Neural crest cell (in vitro differentiated cells): Measurements from ENCODE around the gene DCTN1. TPM values are rescaled to one million over a fixed set of nuclear protein-coding genes. Genes with fewer than 3 reads are reported as not detected.

Experiments used
- DNase-seq: peaks from one replicate; pipeline ENCODE4 v3.0.0; 2021; ENCODE audit warnings: low read depth, mixed read lengths, low spot score
- H3K27ac Mint-ChIP-seq: one replicate; pipeline ENCODE4 v1.8.0; 2021; ENCODE audit warnings: mild to moderate bottlenecking, mixed read lengths; ENCODE audit not compliant: unreplicated experiment
- H3K27me3 Mint-ChIP-seq: 2 replicates; pipeline ENCODE4 v1.8.0; 2021; ENCODE audit warnings: low read depth, mild to moderate bottlenecking, mixed read lengths
- H3K36me3 Mint-ChIP-seq: 2 replicates; pipeline ENCODE4 v1.8.0; 2021; ENCODE audit warnings: low read depth, mild to moderate bottlenecking, mixed read lengths
- H3K4me1 Mint-ChIP-seq: 2 replicates; pipeline ENCODE4 v1.8.0; 2021; ENCODE audit warnings: mixed read lengths
- H3K4me3 Mint-ChIP-seq: one replicate; pipeline ENCODE4 v1.8.0; 2021; ENCODE audit warnings: mild to moderate bottlenecking, mixed read lengths
- H3K9me3 Mint-ChIP-seq: 2 replicates; pipeline ENCODE4 v1.8.0; 2021; ENCODE audit warnings: mixed read lengths
- total RNA-seq: library from RNA; stranded (reverse); gene quantifications from 2 replicates; pipeline ENCODE4 v1.2.1, GENCODE V29; 2021
- TF ChIP-seq, protein P1 (sequence below): fragments of 200-600 bp; sonication (generic); conservative IDR thresholded peaks from 2 replicates; pipeline ENCODE4 v1.5.0; 2021; ENCODE audit warnings: antibody characterized with exemption, mild to moderate bottlenecking

The DCTN1 gene
- total RNA-seq, 1 donor from 2014 or later: 202 TPM

- TF ChIP-seq, protein P1, sequence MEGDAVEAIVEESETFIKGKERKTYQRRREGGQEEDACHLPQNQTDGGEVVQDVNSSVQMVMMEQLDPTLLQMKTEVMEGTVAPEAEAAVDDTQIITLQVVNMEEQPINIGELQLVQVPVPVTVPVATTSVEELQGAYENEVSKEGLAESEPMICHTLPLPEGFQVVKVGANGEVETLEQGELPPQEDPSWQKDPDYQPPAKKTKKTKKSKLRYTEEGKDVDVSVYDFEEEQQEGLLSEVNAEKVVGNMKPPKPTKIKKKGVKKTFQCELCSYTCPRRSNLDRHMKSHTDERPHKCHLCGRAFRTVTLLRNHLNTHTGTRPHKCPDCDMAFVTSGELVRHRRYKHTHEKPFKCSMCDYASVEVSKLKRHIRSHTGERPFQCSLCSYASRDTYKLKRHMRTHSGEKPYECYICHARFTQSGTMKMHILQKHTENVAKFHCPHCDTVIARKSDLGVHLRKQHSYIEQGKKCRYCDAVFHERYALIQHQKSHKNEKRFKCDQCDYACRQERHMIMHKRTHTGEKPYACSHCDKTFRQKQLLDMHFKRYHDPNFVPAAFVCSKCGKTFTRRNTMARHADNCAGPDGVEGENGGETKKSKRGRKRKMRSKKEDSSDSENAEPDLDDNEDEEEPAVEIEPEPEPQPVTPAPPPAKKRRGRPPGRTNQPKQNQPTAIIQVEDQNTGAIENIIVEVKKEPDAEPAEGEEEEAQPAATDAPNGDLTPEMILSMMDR: peak; percentile 98
- Mint-ChIP-seq H3K9me3 (no peaks in the 10 kb centered on the region), H3K27me3 (peaks cover 6% of the 10 kb centered on the region), H3K4me1 (no peaks in the 10 kb centered on the region), H3K27ac (peak overlapping the region; percentile 100), H3K36me3 (no peaks in the 10 kb centered on the region), H3K4me3 (peak overlapping the region; percentile 98)
- DNase-seq: peak; percentile 99
Observed at GRCh38 chr2:74391580-74392448, 11.7 kb upstream of the DCTN1 start.

GRCh38 chr2:74391209-74391579, 11.1 kb upstream of the DCTN1 start:
- TF ChIP-seq, protein P1: no peak
- H3K9me3 Mint-ChIP-seq: no peaks in the 10 kb centered on the region
- no peaks in the 10 kb centered on the region for H3K36me3 Mint-ChIP-seq
- peaks cover 6% of the 10 kb centered on the region for H3K27me3 Mint-ChIP-seq
- H3K4me3 Mint-ChIP-seq: peak overlapping the region; percentile 98
- DNase-seq: no peak
- H3K4me1 Mint-ChIP-seq: no peaks in the 10 kb centered on the region
- peak overlapping the region; percentile 96 for H3K27ac Mint-ChIP-seq

DNA sequence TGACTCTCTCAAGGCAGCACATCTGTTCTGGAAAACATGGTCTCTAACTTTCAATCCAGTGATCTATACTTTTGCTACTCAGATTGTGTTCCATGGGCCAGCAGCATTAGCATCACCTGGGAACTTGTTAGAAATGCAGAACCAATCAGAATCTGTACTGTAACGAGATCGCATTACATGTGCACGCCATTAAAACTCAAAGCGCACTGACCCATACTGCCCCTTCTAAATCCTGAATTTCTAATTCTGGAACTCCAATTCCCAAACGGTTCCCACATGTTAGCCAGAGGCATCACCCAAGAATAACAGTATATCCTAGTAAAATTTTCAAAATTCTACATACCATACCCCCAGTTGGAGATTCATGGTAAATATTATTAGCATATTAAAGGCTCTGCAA, 10.5 kb upstream of the DCTN1 start:
- Mint-ChIP-seq H3K4me1 (no peaks in the 10 kb centered on the region), H3K9me3 (no peaks in the 10 kb centered on the region), H3K36me3 (no peaks in the 10 kb centered on the region), H3K4me3 (no peak overlapping the region), H3K27ac (no peak overlapping the region), H3K27me3 (peaks cover 6% of the 10 kb centered on the region)
- DNase-seq: no peak
- TF ChIP-seq, protein P1: no peak

DNA sequence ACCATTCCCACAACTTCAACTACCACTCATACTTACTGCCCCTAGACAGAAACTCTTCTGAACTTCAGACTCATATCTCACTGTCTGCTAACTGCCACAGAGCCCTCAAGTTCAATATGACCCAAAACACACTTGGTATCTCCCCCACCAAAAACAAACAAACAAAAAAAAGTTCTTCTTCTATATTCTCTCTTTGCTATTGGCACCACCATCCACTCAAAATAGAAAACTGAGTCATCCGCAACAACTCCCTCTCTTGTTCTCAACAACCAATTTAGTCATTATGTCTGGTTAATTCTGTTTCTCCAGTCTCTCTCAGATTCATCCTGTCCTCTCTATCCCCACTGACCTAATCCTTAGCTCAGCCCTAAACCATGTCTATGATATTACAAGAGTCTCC, 7.2 kb upstream of the DCTN1 start:
- Mint-ChIP-seq H3K27me3 (no peaks in the 10 kb centered on the region), H3K36me3 (no peaks in the 10 kb centered on the region), H3K4me1 (no peaks in the 10 kb centered on the region), H3K27ac (no peak overlapping the region), H3K9me3 (no peaks in the 10 kb centered on the region), H3K4me3 (no peak overlapping the region)
- DNase-seq: no peak
- TF ChIP-seq, protein P1: no peak

- H3K36me3 Mint-ChIP-seq: no peaks in the 10 kb centered on the region
- no peaks in the 10 kb centered on the region for H3K27me3 Mint-ChIP-seq
- H3K9me3 Mint-ChIP-seq: no peaks in the 10 kb centered on the region
- H3K4me3 Mint-ChIP-seq: no peak overlapping the region
- TF ChIP-seq, protein P1: no peak
- peaks cover 12% of the 10 kb centered on the region for H3K4me1 Mint-ChIP-seq
- no peak overlapping the region for H3K27ac Mint-ChIP-seq
- DNase-seq: no peak
Observed at GRCh38 chr2:74385396-74385795, 5.3 kb upstream of the DCTN1 start.
